IMR-90 (cell line): ENCODE data around the gene MGME1. TPM values are rescaled to one million over a fixed set of nuclear protein-coding genes. Genes with fewer than 3 reads are reported as not detected.

Experiments used
- ATAC-seq: fragments of 200-7000 bp; cut with Tn5 transposase; 2 replicates; pipeline ENCODE4 v1.9.1; 2020; ENCODE audit warnings: low read depth, mild to moderate bottlenecking, moderate library complexity
- BruUV-seq: library from RNA; stranded (reverse); fragments of 400-500 nt; replicated peaks from 2 replicates; lab custom pipeline; 2021; lab: Mats Ljungman, UMichigan
- CTCF ChIA-PET: fragments of 300-600 bp; formaldehyde crosslinking; extraction: SDS; loops from one replicate; lab custom pipeline; 2021; ENCODE audit warnings: antibody characterized with exemption; lab: Yijun Ruan, JAX
- POLR2A ChIA-PET: fragments of 300-600 bp; sonication (Branson Sonifier 250); formaldehyde crosslinking; loops from one replicate; lab custom pipeline; 2022; ENCODE audit warnings: antibody characterized with exemption; ENCODE audit not compliant: unreplicated experiment; lab: Charles Lee
- DNase-seq: peaks from one replicate; pipeline ENCODE4 v3.0.0; 2013
- H2AFZ ChIP-seq: replicated peaks from 2 replicates; pipeline ENCODE3; 2013; ENCODE audit warnings: low read length, mild to moderate bottlenecking; ENCODE audit not compliant: poor library complexity
- H2AK5ac ChIP-seq: 2 replicates; pipeline ENCODE4 v1.6.1; 2013; ENCODE audit warnings: low read depth, low read length, inconsistent platforms
- H2AK9ac ChIP-seq: replicated peaks from 2 replicates; pipeline ENCODE3; 2013; ENCODE audit warnings: mild to moderate bottlenecking, low read depth, low read length, moderate library complexity; ENCODE audit not compliant: poor library complexity
- H2BK120ac ChIP-seq: 2 replicates; pipeline ENCODE4 v1.6.1; 2013; ENCODE audit warnings: low read depth, low read length, inconsistent platforms
- H2BK15ac ChIP-seq: 3 replicates; pipeline ENCODE4 v1.6.1; 2013; ENCODE audit warnings: low read depth, low read length, inconsistent platforms
- H2BK20ac ChIP-seq: 2 replicates; pipeline ENCODE4 v1.6.1; 2013; ENCODE audit warnings: low read depth, mild to moderate bottlenecking, inconsistent platforms, low read length, moderate library complexity
- H2BK5ac ChIP-seq: 2 replicates; pipeline ENCODE4 v1.6.1; 2013; ENCODE audit warnings: mild to moderate bottlenecking, low read depth, low read length, inconsistent platforms; ENCODE audit not compliant: poor library complexity, severe bottlenecking
- H3K14ac ChIP-seq: replicated peaks from 2 replicates; pipeline ENCODE4 v1.6.1; 2013; ENCODE audit warnings: low read depth, low read length, inconsistent platforms
- H3K18ac ChIP-seq: 2 replicates; pipeline ENCODE4 v1.6.1; 2013; ENCODE audit warnings: low read depth, low read length, control low read depth
- H3K23ac ChIP-seq: 2 replicates; pipeline ENCODE4 v1.6.1; 2013; ENCODE audit warnings: low read depth, low read length, inconsistent platforms
- H3K27ac ChIP-seq: 2 replicates; pipeline ENCODE4 v1.5.1; 2013; ENCODE audit warnings: mild to moderate bottlenecking, control low read depth, low read length; ENCODE audit not compliant: insufficient read depth
- H3K27me3 ChIP-seq: 2 replicates; pipeline ENCODE4 v1.6.1; 2013; ENCODE audit warnings: low read length; ENCODE audit not compliant: control insufficient read depth, insufficient read depth
- H3K36me3 ChIP-seq: 2 replicates; pipeline ENCODE4 v1.6.1; 2013; ENCODE audit warnings: low read length, mixed read lengths; ENCODE audit not compliant: control insufficient read depth, insufficient read depth
- H3K4ac ChIP-seq: 2 replicates; pipeline ENCODE4 v1.6.1; 2013; ENCODE audit warnings: low read depth, low read length, inconsistent platforms
- H3K4me1 ChIP-seq: 2 replicates; pipeline ENCODE4 v1.6.1; 2013; ENCODE audit warnings: low read length, mixed read lengths; ENCODE audit not compliant: control insufficient read depth, insufficient read depth
- H3K4me2 ChIP-seq: 2 replicates; pipeline ENCODE4 v1.6.1; 2013; ENCODE audit warnings: low read depth, mild to moderate bottlenecking, control low read depth, low read length, moderate library complexity
- H3K4me3 ChIP-seq: 2 replicates; pipeline ENCODE4 v1.5.1; 2013; ENCODE audit warnings: low read depth, mild to moderate bottlenecking, control low read depth, low read length, moderate library complexity; ENCODE audit not compliant: insufficient read depth
- H3K56ac ChIP-seq: 2 replicates; pipeline ENCODE4 v1.6.1; 2013; ENCODE audit warnings: low read length, inconsistent platforms; ENCODE audit not compliant: insufficient read depth; ENCODE audit errors: extremely low read depth
- H3K79me1 ChIP-seq, 2 experiments: 2 replicates each; pipeline ENCODE4 v1.6.1; 2013; ENCODE audit warnings: low read length in 2 of 2, inconsistent platforms in 1 of 2, low read depth in 1 of 2
- H3K9ac ChIP-seq: 2 replicates; pipeline ENCODE4 v1.6.1; 2013; ENCODE audit warnings: low read depth, low read length, control low read depth
- H3K9me1 ChIP-seq: 2 replicates; pipeline ENCODE4 v1.6.1; 2013; ENCODE audit warnings: low read length, inconsistent platforms; ENCODE audit not compliant: insufficient read depth
- H3K9me3 ChIP-seq: 2 replicates; pipeline ENCODE4 v1.6.1; 2013; ENCODE audit warnings: low read length; ENCODE audit not compliant: control insufficient read depth, insufficient read depth
- H4K20me1 ChIP-seq: 2 replicates; pipeline ENCODE4 v1.6.1; 2013; ENCODE audit warnings: low read length, inconsistent platforms; ENCODE audit not compliant: insufficient read depth
- H4K5ac ChIP-seq: 2 replicates; pipeline ENCODE4 v1.6.1; 2013; ENCODE audit warnings: mild to moderate bottlenecking, low read depth, low read length, control low read depth
- H4K8ac ChIP-seq, 2 experiments: 2 replicates each; pipeline ENCODE4 v1.6.1; 2013; ENCODE audit warnings: low read depth in 2 of 2, low read length in 2 of 2, control low read depth in 1 of 2, inconsistent platforms in 1 of 2
- H4K91ac ChIP-seq: 2 replicates; pipeline ENCODE4 v1.6.1; 2013; ENCODE audit warnings: low read depth, low read length, inconsistent platforms; ENCODE audit not compliant: insufficient read depth
- MAFK ChIP-seq: IDR thresholded peaks from 2 replicates; pipeline ENCODE4 v1.6.1; 2012; ENCODE audit warnings: low read depth, low read length, improper control_type of control experiment
- WGBS, 2 experiments: methylation state at CpG; one replicate each; pipeline versions ENCODE4 v1.1.5 to v1.1.7; 2013; ENCODE audit warnings: missing lambda C conversion rate in 2 of 2; ENCODE audit not compliant: insufficient read length in 1 of 2; ENCODE audit errors: extremely low coverage in 2 of 2; 5-methylcytosine and 5-hydroxymethylcytosine counted together
- dilution Hi-C: fragments of 300-500 bp; cut with HindIII; formaldehyde crosslinking; loops from one replicate; pipeline ENCODE4 v1.14.3; 2018; ENCODE audit warnings: low sequenced_read_pairs; ENCODE audit not compliant: unreplicated experiment
- in situ Hi-C: fragments of 300-500 bp; cut with MboI; formaldehyde crosslinking; loops from 3 replicates; pipeline ENCODE4 v1.14.3; 2019; ENCODE audit warnings: low sequenced_read_pairs, inconsistent platforms, mixed read lengths
- intact Hi-C: fragments of 100-400 bp; cut with micrococcal nuclease; formaldehyde crosslinking; loops from 2 replicates; pipeline ENCODE4 v1.10.0; 2022
- polyA plus RNA-seq, 3 experiments: library from polyadenylated mRNA; depleted of rRNA; stranded (reverse); fragments of >200 nt; gene quantifications; 2 replicates each; pipeline ENCODE4 v1.2.3, GENCODE V29; 2012; ENCODE audit warnings: low replicate concordance in 1 of 3
- total RNA-seq: library from RNA; depleted of rRNA; stranded (reverse); fragments of >200 nt; gene quantifications from 2 replicates; pipeline ENCODE4 v1.2.3, GENCODE V29; 2012

MGME1 gene
- total and polyA plus RNA-seq, 2 of the 4 experiments (the other 2 are of a cell fraction), result 7.2 to 9.3 TPM

DNA sequence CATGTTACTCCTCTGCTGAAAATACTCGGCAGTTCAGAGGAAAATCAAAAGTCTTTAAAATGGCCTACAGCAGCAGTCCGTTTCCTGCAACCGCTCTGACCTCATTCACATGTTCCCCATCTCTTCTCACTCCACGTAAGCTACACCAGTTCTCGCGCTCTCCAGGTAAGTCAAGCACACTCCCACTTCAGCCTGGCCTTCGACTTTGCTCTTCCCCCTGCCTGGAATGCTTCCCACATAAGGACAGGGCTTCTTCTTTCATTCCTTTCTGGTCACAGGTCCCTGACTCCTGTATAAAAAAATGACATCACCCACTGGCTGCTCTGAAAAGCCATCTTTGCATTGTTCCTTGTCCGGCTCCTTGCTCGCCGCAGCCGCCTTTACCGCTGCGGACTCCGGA, 42.7 kb downstream of the MGME1 start:
- WGBS, 2 experiments, result 82% methylated on average over 6 of the region's 14 CpGs; no CpG with 5 or more reads in 1 of the 2 experiments

More for the DNA sequence above, 42.7 kb downstream of the MGME1 start:
- peaks cover 4% of the 10 kb centered on the region; the same call in 1 of the 2 replicates for H3K9me1 ChIP-seq
- no peak overlapping the region for H2AK9ac ChIP-seq
- no peak for TF ChIP-seq MAFK
- H4K91ac ChIP-seq, result no peak overlapping the region
- no peak overlapping the region for H3K56ac ChIP-seq
- H3K27me3 ChIP-seq, result no peaks in the 10 kb centered on the region; the same call in 1 of the 2 replicates
- no peaks in the 10 kb centered on the region for H3K79me1 ChIP-seq
- BruUV-seq, result no TSS peak
- H3K23ac ChIP-seq, result no peak overlapping the region
- H3K4ac ChIP-seq, result no peak overlapping the region
- DNase-seq (no peak), ATAC-seq (no peak)
- H3K9me3 ChIP-seq, result no peaks in the 10 kb centered on the region
- dilution Hi-C loops, result no loop called here
- no peak overlapping the region for H2BK20ac ChIP-seq
- H3K4me2 ChIP-seq, result no peak overlapping the region
- no peak overlapping the region for H3K18ac ChIP-seq
- no peak overlapping the region for H4K8ac ChIP-seq
- no peak overlapping the region for H3K9ac ChIP-seq
- no peak overlapping the region for H2BK120ac ChIP-seq
- in situ Hi-C loops, result no loop called here
- intact Hi-C loops, result no loop called here
- no peak overlapping the region for H3K4me3 ChIP-seq
- H2BK15ac ChIP-seq, result no peak overlapping the region
- no peak overlapping the region for H2AFZ ChIP-seq
- no peak overlapping the region for H3K14ac ChIP-seq
- H2AK5ac ChIP-seq, result no peak overlapping the region
- H3K27ac ChIP-seq, result no peak overlapping the region
- POLR2A ChIA-PET, result no interaction called here
- H2BK5ac ChIP-seq, result no peak overlapping the region
- H3K4me1 ChIP-seq, result peaks cover 6% of the 10 kb centered on the region; the same call in 1 of the 2 replicates
- H4K5ac ChIP-seq, result no peak overlapping the region
- no peaks in the 10 kb centered on the region for H4K20me1 ChIP-seq
- no peaks in the 10 kb centered on the region for H3K36me3 ChIP-seq
- CTCF ChIA-PET, result no interaction called here
